ACC112 (cell line): Measurements from ENCODE around the gene CYRIA.

Experiments used
- H2AFZ ChIP-seq: fragments of 200-600 bp; sonication (generic); one replicate; pipeline ENCODE4 v1.6.0; 2017; ENCODE audit warnings: antibody characterized with exemption, low read length; ENCODE audit not compliant: unreplicated experiment
- H3K27ac ChIP-seq: fragments of 200-600 bp; sonication (generic); 2 replicates; pipeline ENCODE4 v1.5.1; 2014; ENCODE audit warnings: low read depth, mild to moderate bottlenecking, antibody characterized with exemption, low read length, moderate library complexity
- H3K27me3 ChIP-seq: fragments of 200-600 bp; sonication (generic); 2 replicates; pipeline ENCODE4 v1.6.1; 2014; ENCODE audit warnings: mild to moderate bottlenecking, antibody characterized with exemption, low read length, moderate library complexity, mixed read lengths; ENCODE audit not compliant: insufficient read depth
- H3K36me3 ChIP-seq: fragments of 200-600 bp; sonication (generic); 2 replicates; pipeline ENCODE4 v1.6.1; 2016; ENCODE audit warnings: mild to moderate bottlenecking, antibody characterized with exemption, low read length, moderate library complexity, mixed read lengths; ENCODE audit not compliant: insufficient read depth
- H3K4me1 ChIP-seq: fragments of 200-600 bp; sonication (generic); one replicate; pipeline ENCODE4 v1.6.1; 2016; ENCODE audit warnings: low read length, mixed read lengths; ENCODE audit not compliant: insufficient read depth, unreplicated experiment, control insufficient read depth
- H3K4me3 ChIP-seq: fragments of 200-600 bp; sonication (generic); 2 replicates; pipeline ENCODE4 v1.5.1; 2014; ENCODE audit warnings: mild to moderate bottlenecking, low read depth, low read length
- H3K79me2 ChIP-seq: fragments of 200-600 bp; sonication (generic); one replicate; pipeline ENCODE4 v1.6.0; 2016; ENCODE audit warnings: low read length; ENCODE audit not compliant: control insufficient read depth, unreplicated experiment, insufficient read depth

Gene CYRIA

GRCh38 chr2:16650287-16651249 lies 15.1 kb downstream of the CYRIA start:
- H3K27me3 ChIP-seq, result no peaks in the 10 kb centered on the region
- H3K36me3 ChIP-seq, result no peaks in the 10 kb centered on the region
- H3K27ac ChIP-seq, result peak overlapping the region; percentile 88
- peak overlapping the region; percentile 74 for H3K4me3 ChIP-seq
- H2AFZ ChIP-seq, result peak overlapping the region; percentile 97
- H3K79me2 ChIP-seq, result no peaks in the 10 kb centered on the region
- peaks cover 37% of the 10 kb centered on the region for H3K4me1 ChIP-seq

GRCh38 chr2:16649353-16650286 lies 16.0 kb downstream of the CYRIA start:
- Histone ChIP-seq H3K4me3 (peak overlapping the region; percentile 74), H2AFZ (peak overlapping the region; percentile 97), H3K27ac (peak overlapping the region; percentile 88), H3K36me3 (no peaks in the 10 kb centered on the region), H3K79me2 (no peaks in the 10 kb centered on the region), H3K4me1 (peaks cover 37% of the 10 kb centered on the region), H3K27me3 (no peaks in the 10 kb centered on the region)

GRCh38 chr2:16647992-16648617 lies 17.5 kb downstream of the CYRIA start:
- Histone ChIP-seq H3K79me2 (no peaks in the 10 kb centered on the region), H3K27me3 (no peaks in the 10 kb centered on the region), H3K36me3 (no peaks in the 10 kb centered on the region), H3K4me1 (peaks cover 37% of the 10 kb centered on the region), H2AFZ (no peak overlapping the region), H3K27ac (no peak overlapping the region), H3K4me3 (no peak overlapping the region)

GRCh38 chr2:16645775-16646559 lies 19.7 kb downstream of the CYRIA start:
- Histone ChIP-seq H3K27ac (no peak overlapping the region), H3K27me3 (no peaks in the 10 kb centered on the region), H3K4me3 (no peak overlapping the region)

GRCh38 chr2:16645088-16645487 lies 20.5 kb downstream of the CYRIA start:
- Histone ChIP-seq H3K4me1 (peaks cover 14% of the 10 kb centered on the region), H3K79me2 (no peaks in the 10 kb centered on the region), H3K27me3 (no peaks in the 10 kb centered on the region), H3K4me3 (no peak overlapping the region), H2AFZ (no peak overlapping the region), H3K36me3 (no peaks in the 10 kb centered on the region), H3K27ac (no peak overlapping the region)

More at GRCh38 chr2:16645775-16646559, 19.7 kb downstream of the CYRIA start:
- no peaks in the 10 kb centered on the region for H3K79me2 ChIP-seq
- no peaks in the 10 kb centered on the region for H3K36me3 ChIP-seq
- H3K4me1 ChIP-seq, result peaks cover 21% of the 10 kb centered on the region
- no peak overlapping the region for H2AFZ ChIP-seq

GRCh38 chr2:16644221-16644925 lies 21.3 kb downstream of the CYRIA start:
- no peaks in the 10 kb centered on the region for H3K79me2 ChIP-seq
- H3K27ac ChIP-seq, result no peak overlapping the region
- H3K36me3 ChIP-seq, result no peaks in the 10 kb centered on the region
- no peak overlapping the region for H3K4me3 ChIP-seq
- H2AFZ ChIP-seq, result no peak overlapping the region
- H3K4me1 ChIP-seq, result peaks cover 7% of the 10 kb centered on the region
- no peaks in the 10 kb centered on the region for H3K27me3 ChIP-seq

GRCh38 chr2:16643099-16643498 lies 22.5 kb downstream of the CYRIA start:
- Histone ChIP-seq H3K4me1 (peaks cover 4% of the 10 kb centered on the region), H3K27me3 (no peaks in the 10 kb centered on the region), H3K4me3 (no peak overlapping the region), H3K36me3 (no peaks in the 10 kb centered on the region), H3K27ac (no peak overlapping the region), H2AFZ (no peak overlapping the region), H3K79me2 (no peaks in the 10 kb centered on the region)

- no peak overlapping the region for H3K4me3 ChIP-seq
- H3K79me2 ChIP-seq, result no peaks in the 10 kb centered on the region
- H3K27ac ChIP-seq, result no peak overlapping the region
- H3K27me3 ChIP-seq, result no peaks in the 10 kb centered on the region
- peaks cover 4% of the 10 kb centered on the region for H3K4me1 ChIP-seq
- H3K36me3 ChIP-seq, result no peaks in the 10 kb centered on the region
- no peak overlapping the region for H2AFZ ChIP-seq
These were observed 23.5 kb downstream of the CYRIA start for GRCh38 chr2:16642088-16642487.

GRCh38 chr2:16641509-16641908 lies 24.1 kb downstream of the CYRIA start:
- no peak overlapping the region for H3K4me3 ChIP-seq
- no peaks in the 10 kb centered on the region for H3K27me3 ChIP-seq
- H3K4me1 ChIP-seq, result peaks cover 4% of the 10 kb centered on the region
- no peaks in the 10 kb centered on the region for H3K79me2 ChIP-seq
- H2AFZ ChIP-seq, result no peak overlapping the region
- no peak overlapping the region for H3K27ac ChIP-seq
- no peaks in the 10 kb centered on the region for H3K36me3 ChIP-seq
